HG03060 (cell line): Measurements from ENCODE around the gene FBXO7.

Source experiments
- ATAC-seq: cut with Tn5 transposase; IDR thresholded peaks from one replicate; pipeline ENCODE4 v1.9.1; 2021; ENCODE audit warnings: low read depth, moderate number of reproducible peaks; ENCODE audit not compliant: unreplicated experiment

Gene FBXO7

DNA sequence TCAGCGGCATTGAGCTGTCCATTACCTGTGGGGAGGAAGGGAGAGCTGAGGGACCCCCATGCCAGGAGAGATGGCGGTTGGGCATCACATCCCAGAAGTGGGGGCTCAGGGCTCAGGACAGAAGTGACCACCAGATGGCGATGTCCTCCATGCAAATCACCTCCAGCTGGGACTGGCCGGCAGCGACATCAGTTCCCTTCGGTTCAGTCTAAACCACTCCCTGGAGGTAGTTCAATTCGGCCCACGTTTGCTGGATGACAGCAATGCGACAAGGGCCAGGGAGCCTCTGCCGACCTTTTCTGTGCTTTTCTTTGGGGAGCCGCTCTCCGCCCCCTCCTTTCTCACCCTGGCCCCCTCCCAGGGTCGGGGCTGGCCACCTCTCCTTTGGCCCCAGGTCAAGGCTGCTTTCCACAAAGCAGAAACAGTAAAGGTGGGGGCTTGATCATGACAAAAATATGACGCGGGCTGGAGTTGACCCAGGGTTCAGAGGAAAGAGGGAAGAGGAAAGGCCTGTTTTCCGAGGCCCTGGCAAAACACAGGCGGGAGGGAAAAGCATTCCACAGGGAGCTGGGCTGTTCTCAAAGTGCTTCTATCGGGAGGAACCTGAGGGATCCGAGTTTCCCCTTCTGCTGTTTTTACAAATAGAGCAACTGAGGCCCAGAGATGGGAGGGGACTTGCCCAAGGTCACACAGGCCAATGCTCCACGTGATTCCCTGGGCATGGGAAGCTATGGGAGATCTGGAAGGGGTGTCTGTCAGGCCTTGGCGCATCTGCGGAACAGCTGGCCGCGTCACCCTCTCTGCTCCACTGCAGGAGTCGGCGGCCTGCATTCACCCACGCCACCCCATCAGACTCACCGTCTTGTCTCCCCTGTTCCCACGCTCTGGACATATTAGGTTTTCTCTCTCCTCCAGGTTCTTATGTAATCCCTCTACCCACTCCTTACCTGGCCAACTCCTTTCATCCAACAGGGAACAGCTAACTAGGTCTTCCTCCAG, 54.7 kb downstream of the FBXO7 start:
- ATAC-seq = no peak

DNA sequence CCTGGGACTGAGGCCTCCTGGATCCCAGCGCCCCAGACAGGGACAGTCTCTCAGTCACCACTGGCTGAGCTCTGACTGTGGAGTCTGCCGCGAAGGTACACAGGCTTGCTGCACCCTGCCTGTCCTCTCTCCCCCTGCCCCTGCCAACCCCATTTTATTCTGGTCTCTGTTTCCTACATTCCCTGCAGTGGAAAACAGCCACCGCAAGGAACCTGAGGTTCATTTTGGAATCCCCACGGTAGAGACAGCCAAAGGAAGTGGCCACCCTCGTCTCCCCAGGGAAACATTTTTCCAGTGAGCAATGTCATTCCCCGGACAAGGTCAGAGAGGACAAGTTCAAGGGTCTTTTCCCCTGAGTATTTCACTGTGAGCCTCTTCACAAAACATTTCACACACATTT, 56.6 kb downstream of the FBXO7 start:
- ATAC-seq = no peak

DNA sequence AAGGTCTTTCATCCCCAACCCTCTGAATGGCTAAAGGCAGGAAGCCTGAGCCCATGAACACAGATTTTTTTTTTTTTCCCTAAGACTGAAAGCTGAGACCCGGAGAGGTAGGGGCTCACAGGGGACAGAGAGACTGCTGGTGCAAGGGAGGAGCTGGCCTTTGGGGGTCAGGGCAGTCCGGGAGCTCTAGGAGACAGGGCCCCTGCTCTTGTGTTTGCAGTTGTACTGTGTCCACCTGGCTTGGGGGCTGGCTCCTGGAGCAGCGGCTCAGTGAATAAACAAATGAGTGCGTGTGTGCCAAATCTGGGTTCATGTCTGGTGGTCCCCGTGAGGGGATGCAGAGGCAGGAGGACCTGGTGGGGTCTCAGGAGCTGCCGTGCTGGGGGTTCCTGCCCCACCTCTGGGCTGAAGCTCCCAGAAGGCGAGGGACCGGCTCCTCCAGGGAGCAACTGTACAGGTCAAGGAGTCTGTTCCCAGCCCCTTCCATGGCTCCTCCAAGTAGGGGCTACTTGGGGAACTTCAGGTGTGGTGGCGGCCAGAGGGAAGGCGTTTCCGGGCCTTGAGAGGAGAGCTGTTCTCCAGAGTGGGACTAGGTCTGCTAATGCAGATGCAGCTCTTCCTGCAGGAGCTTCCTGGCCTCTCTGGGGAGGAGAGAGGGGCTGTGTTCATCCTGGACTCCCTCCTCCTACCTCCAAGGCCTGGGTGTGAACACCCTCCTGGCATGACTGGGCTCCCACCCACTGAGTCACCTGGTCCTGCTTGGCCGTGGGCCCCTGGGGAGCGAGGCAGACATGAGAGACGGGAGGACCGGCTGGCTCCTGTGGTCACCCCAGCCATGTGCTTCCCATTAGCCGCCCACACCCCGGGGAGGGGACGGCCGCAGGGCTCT, 57.6 kb downstream of the FBXO7 start:
- no peak for ATAC-seq

DNA sequence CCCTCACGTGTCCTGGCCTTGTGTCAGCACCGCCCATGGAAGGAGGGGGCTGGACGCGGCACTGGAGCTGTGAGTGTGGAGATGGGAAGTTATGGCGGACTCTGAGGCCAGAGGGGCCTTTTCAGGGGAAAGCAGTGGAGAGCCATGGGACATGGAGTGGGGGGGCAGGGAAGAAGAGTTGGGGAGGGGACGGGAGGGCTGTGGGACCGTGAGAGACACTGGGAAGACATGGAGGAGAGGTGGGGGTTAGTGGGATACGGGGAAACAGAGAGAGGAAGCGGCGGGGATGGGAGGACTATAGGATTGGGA, 58.2 kb downstream of the FBXO7 start:
- no peak for ATAC-seq

DNA sequence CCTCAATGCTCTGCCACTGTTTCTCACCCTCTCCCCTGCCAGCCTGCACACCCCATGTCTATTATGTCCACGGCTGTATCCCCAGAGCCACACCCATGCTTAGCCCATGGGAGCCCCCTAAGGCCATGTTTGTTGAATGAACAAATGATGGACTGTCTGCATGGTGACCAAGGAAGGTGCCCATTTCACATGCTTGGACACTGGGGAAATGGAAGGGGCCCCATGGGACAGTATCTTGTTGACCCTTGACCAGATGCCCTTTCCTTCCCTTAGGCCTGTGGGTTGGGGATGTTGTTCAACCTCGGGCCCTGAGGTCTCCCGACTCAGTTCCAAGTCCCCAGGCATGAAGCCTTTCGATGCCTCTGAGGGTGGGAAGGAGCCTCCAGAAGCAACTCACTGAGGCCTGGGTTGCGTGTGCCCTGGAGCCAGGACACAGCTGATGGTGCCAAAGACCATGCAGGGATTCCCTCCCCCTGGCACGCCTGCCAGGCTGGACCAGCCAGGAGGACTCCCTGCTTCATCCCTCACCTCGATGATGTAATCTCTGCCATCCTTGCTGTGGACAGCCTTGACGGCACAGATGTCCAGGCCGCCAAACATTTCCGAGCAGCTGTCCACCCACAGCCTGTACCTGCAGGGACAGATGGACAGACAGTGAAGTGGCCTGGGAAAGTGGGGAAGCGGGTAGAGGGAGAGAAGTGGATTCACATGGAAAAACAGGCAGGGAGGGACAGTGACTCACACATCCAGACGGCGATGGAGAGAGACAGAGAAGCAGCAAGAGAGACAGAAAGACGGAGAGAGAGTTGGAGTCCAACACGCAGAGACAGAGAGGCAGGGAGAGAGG, 58.9 kb downstream of the FBXO7 start:
- ATAC-seq = no peak

DNA sequence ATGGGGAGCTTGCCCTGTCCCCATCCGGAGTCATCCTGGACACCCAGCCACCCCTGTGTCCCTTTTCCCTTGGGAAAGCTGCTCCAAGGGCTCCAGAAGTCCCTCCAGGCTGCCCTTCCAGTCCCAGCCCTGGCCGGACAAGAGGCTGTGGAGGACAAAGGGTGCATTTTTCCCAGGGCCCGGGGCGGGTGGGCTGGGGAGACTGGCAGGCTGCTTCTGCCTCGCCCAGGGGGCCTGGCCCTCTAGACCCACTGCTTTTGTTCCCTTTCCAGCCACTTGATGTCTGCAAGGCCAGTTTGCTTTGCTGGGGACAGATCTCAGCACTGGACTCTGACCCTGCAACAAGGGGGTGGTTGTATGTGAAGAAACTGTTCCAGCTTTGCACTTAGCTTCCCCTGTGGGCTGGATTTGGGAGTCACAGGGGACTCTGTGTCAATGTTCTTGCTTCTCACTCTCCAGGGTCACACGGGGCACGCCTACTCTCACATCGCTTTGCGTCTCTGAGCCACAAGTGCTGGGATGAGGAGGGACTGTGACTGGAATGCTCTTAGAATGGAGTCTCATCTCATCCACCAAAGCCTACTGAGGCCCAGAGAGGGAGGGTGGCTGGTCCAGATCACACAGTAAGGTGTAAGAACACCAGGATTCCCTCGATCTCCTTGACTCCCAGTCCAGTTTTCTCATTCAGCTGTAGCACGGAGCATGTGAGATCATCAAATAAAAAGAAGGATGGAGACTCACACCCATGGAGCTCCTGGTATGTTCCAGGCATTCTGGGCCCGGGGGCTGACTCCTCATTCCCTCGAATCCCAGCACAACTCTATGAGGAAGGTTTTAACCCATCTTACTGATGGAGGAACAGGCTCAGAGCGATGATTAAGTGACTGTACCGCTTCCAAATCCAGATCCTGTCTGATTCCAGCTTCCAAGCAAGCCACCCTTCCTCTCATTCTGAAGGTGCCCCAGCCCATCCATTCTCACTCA, 59.9 kb downstream of the FBXO7 start:
- ATAC-seq = no peak

DNA sequence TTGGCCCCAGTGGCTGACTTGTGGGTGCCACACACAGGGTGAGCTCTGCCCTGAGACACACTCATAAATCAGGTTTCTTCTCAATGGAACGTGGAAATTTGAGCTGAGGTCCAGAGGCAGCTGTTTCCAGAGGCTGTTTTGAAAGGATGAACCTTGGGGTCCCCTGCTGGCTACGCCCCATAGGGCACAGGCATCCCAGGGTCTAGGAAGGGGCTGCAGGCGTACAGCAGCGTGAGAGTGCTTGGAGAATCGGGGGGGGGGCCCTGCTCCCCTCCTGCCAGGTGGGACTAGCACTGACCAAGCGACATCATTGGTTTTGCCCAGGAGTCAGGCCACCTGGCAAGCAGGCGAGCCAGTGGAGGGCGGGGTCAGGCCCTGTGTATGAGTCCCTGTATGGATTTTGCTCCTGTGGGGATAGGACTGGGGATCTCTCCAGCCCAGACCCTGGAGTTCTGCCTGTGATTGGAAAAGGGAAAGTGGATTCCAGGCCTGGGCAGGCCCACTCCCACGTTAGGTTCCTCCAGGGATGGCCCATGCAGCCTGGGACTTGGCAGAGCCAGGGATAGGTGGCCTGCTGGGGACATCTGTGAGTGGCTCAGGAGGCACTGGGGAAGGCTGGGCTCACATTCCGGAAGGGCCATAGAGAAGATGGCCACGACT, 61.0 kb downstream of the FBXO7 start:
- no peak for ATAC-seq

DNA sequence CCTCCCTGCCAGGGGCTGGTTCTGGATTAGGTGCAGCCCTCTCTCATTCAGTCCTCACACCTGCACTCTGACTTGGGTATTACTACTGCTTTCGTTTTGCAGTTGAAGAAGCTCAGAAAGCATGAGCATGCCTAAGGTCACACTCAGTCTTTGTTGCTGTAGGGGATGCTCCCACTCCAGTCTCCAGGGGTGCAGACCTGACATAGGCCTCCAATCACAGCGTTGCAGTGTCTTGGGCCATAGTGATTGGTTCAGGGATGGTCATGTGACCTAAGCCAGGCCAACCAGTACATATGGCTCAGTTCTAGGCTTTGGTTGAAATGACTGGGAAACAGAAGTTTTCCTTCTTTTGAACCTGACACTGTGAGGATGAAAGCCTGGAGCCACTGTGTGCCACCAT, 61.7 kb downstream of the FBXO7 start:
- ATAC-seq = no peak

DNA sequence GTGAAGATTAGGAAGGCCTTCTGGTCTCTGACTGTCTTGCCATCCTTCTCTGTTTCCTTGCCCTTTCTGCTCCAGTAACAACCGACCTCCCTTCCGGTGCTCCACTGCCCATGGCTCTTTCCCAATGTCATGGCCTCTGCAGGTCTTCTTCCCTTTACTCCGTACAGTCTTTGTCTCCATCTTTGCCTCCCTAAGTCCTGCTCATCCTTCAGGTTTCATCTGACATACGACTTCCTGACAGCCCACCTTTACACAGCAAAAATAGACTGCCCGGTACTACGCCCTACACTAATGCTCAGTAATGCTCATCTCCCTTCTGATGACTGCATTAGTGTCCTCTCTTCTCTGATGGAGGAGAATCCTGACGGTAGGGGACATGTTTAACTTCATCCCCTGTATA, 63.9 kb downstream of the FBXO7 start:
- ATAC-seq = no peak

DNA sequence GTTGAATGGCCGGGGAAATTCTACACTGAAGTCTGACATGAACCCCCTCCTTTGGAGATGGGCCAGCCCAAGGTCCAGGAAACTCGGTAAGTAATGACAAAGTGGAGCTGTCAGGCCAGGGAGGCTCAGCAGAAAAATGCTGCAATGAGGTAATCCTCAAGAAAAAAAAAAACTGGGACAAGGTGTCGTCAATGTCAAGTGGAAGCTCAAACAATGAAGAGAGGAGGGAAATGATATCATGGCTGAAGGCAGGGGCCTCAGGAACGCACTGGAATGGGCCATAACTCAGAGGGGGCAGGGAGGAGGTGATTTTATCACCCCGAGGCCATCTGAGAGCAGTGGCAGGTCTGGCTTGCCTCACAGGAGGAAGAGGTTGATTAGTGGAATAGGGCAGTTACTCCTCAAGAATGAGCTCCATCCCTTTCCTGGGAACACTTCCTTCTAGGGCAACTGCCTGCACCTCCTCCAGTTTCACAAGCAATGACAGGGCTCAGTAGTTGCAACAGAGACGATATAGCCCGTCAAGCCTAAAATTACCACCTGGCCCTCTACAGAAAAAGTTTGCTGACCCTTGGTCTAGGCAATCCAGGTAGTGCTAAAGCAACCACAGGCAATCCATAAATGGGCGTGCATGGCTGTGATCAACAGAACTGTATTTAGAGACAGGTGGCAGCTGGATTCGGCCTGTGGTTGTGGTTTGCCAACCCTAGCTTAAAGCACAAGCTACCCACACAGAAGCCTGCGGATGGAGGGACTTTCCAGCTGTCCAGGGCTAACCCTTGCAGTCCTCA, 65.2 kb downstream of the FBXO7 start:
- no peak for ATAC-seq

DNA sequence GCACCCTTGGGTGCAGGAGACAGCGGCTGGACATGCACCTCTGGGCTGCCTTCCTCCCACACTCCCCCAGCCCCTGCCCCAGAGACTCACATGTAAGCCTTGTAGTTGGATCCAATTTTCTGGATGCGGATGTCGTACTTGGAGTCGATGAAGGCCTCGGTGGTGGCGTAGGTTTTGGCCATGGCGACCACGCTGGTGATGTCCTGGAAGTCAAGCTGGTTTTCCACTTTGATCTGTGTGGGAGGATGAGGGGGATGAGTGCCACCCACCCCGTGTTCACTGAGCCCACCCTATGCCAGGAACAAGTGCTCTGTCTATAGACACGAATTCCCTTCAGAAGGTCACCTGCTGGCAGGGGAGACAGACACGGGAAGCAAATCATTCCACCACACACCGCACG, 66.9 kb downstream of the FBXO7 start:
- no peak for ATAC-seq

DNA sequence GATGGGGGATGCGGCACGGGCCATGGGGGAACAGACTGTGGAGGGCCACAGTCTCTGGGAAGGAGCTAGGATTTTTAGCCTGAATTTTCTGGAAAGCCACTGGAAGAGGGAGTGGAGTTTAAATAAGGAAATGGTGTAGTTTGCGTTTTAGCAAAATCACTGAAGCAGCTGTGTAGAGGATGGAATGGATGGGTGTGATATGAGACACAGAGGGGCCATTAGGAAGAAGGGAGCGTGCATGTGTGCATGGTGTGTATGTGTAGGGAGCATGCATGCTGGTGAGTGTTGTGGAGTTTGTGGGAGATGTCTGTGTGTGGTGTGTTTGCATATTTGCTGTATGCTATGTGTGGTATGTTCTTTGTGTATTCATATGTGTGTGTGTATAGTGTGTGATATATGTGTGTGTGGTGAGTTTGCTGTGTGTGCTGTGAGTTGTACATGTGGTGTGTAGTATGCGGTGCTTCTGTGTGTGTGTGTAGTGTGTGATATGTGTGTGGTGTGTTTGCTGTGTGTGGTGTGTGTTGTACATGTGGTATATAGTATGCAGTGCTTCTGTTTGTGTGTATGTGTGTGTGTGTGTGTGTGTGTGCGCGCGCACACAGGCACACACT, 67.6 kb downstream of the FBXO7 start:
- ATAC-seq = no peak

DNA sequence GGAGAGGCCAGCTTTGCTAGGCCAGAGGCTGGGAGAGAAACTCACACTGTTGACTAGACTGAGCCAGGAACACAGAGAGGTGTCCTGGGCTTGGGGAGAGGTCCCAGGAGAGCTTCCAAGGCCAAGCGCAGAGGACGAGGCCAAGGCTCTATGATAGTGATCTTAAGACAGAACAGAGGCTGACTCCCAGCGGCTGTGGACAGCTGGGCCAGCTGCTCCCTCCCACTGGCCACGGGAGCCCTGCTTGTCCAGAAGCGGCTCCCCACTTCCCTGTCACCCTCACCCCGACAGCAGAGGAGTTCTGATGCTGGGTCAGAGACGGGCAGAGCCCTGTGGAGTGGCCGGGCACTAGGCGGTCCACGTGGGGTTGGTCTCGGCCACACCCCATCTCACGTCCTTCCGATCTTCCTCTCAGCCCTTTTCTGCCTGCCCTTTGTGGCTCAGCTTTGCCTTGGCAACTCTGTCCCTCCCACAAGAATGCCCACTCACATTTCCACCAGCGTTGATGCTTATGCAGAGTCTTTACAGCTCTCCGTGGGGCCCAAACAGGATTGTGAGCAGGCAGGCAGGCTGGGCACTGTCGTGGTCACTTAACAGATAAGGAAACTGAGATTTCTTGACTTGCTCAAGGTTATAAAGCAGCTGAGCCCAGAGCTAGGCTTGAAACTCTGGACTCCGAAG, 68.2 kb downstream of the FBXO7 start:
- ATAC-seq = no peak

DNA sequence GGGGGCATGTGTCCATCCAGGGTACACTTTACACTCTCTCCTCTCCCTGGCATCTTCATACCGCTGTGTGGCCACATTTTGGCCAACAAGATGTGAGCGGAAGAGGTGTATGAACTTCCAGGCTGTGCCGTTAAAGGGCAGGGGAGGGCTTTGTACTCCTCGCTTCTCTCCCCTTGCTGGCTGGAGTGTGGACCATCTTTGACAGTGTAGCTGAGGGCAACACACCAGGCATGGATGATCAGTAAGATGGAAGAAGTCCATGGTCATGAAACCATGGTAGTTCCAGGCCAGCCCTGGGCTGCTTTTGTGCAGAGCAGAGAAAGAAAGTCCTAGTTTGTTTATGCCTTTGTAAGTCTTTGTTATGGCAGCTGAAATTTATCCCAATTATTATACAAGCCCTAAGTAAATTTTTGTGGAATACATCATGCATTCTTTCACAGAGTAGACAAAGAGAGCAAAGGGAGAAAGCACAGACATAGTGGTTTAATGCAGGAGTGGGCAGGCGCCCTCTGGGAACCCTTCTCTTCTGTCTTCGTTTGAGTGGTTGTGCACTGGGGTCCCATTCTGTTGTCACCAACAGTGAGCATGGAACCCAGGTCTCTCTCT, 70.4 kb downstream of the FBXO7 start:
- no peak for ATAC-seq

DNA sequence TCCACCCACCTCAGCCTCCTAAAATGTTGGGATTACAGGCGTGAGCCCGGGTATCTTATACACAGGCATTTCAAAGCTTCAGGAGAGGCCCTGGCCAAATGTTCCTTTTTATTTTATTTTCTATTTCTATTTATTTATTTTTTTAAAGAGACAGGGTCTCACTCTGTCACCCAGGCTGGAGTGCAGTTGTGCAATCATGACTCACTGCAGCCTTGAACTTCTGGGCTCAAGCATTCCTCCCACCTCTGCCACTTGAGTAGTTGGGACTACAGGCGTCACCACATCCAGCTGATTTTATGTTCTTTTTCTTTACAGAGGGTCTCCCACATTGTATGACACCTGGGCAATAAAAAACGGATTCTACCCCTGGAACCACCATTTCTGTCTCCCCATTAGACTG, 71.2 kb downstream of the FBXO7 start:
- no peak for ATAC-seq

DNA sequence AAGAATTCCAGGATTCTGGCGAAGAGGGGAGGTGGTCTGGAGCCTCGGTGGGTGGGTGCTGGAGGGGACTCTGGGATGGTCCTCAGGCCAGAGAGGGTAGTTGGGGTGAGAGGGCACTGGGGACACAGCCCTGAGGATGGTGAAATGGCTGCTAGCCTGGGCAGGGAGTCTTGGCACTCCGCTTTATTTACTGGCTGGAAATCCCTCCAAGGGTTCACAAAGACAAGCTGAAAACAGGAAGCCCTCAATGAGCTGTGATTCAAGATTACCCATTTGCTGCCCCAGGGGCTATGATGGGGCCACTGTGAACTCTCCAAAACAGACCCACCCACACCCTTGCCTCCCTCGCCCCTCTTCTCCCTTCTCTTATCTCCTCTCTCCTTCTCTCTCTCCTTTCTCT, 71.9 kb downstream of the FBXO7 start:
- no peak for ATAC-seq

DNA sequence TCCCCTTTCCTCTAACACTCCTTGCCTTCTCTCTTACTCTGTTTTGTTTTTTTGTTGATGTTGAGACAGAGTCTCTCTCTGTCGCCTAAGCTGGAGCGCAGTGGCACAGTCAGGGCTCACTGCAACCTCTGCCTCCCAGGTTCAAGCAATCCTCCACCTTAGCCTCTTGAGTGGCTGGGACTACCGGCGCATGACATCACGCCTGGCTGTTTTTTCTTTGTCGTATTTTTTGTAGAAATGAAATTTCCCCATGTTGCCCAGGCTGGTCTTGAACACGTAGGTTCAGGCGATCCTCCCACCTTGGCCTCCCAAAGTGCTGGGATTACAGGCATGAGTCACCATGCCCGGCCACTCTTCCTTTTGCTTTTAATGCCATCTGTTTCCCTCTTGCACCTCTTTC, 72.3 kb downstream of the FBXO7 start:
- ATAC-seq = no peak
